Right atrium auricular region (tissue), 2 donors: ENCODE measurements around the gene RALGAPB. TPM values are rescaled to one million over a fixed set of nuclear protein-coding genes. Genes with fewer than 3 reads are reported as not detected.

Experiments used
- DNase-seq: peaks from one replicate; pipeline ENCODE4 v3.0.0-alpha.2; 2019; ENCODE audit warnings: low spot score
- H3K27ac ChIP-seq, 2 donors: fragments of 200-600 bp; sonication (generic); 1 replicate in 1 of 2; 2 replicates in 1 of 2; pipeline ENCODE4 v1.5.1; 2016 to 2019
- H3K27me3 ChIP-seq, 2 donors: fragments of 200-600 bp; sonication (generic); one replicate each; pipeline versions ENCODE4 v1.5.1 to v1.6.0; 2017 to 2019
- H3K36me3 ChIP-seq: fragments of 200-600 bp; sonication (generic); one replicate; pipeline ENCODE4 v1.5.1; 2016
- H3K4me1 ChIP-seq, 2 donors: fragments of 200-600 bp; sonication (generic); one replicate each; pipeline versions ENCODE4 v1.5.1 to v1.6.0; 2017 to 2019
- H3K4me3 ChIP-seq, 2 donors: fragments of 200-600 bp; sonication (generic); 1 replicate in 1 of 2; 2 replicates in 1 of 2; pipeline ENCODE4 v1.5.1; 2017 to 2019; ENCODE audit warnings: mild to moderate bottlenecking in 1 of 2, moderate library complexity in 1 of 2
- H3K9me3 ChIP-seq, 2 donors: fragments of 200-600 bp; sonication (generic); one replicate each; pipeline ENCODE4 v1.5.1; 2019
- total RNA-seq, 2 donors: library from RNA; depleted of rRNA; stranded (reverse); fragments of >200 nt; gene quantifications; one replicate each; pipeline ENCODE4 v1.1.0, GENCODE V29; 2016
- TF ChIP-seq, protein P1 (sequence below), 2 donors: fragments of 200-600 bp; sonication (generic); IDR thresholded peaks; one replicate each; pipeline ENCODE4 v1.5.1; 2019; ENCODE audit warnings: antibody characterized with exemption in 2 of 2

The RALGAPB gene
- total RNA-seq, 2 donors from 2014 or later = 24.6 to 24.8 TPM

DNA sequence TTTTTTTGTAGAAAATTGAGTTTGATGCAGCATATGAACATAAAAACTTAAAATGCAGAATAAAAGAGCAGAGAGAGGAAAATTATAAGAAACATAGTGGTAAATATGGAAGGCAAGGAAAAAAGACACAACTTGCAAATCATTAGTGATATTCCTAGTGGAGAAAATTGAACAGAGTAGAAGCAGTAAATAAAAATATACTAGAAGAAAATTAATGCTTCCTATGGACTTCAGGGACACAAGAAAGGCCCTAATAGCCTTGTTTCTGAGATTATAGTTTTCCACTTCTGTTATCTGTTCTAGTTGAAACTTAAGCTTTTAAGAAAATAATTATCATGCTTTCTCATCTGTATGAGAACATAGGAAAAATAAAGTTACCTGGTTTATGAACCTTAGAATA lies 82.8 kb downstream of the RALGAPB start:
- Histone ChIP-seq H3K36me3 (peaks cover 81% of the 10 kb centered on the region), H3K4me3 (no peak overlapping the region), H3K4me1 (no peaks in the 10 kb centered on the region), H3K9me3 (no peaks in the 10 kb centered on the region), H3K27ac (no peak overlapping the region), H3K27me3 (no peaks in the 10 kb centered on the region)
- TF ChIP-seq, protein P1, sequence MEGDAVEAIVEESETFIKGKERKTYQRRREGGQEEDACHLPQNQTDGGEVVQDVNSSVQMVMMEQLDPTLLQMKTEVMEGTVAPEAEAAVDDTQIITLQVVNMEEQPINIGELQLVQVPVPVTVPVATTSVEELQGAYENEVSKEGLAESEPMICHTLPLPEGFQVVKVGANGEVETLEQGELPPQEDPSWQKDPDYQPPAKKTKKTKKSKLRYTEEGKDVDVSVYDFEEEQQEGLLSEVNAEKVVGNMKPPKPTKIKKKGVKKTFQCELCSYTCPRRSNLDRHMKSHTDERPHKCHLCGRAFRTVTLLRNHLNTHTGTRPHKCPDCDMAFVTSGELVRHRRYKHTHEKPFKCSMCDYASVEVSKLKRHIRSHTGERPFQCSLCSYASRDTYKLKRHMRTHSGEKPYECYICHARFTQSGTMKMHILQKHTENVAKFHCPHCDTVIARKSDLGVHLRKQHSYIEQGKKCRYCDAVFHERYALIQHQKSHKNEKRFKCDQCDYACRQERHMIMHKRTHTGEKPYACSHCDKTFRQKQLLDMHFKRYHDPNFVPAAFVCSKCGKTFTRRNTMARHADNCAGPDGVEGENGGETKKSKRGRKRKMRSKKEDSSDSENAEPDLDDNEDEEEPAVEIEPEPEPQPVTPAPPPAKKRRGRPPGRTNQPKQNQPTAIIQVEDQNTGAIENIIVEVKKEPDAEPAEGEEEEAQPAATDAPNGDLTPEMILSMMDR (IDR thresholded peaks at IDR 0.05) = no peak
- no peak for DNase-seq

GRCh38 chr20:38557174-38557573 lies 84.5 kb downstream of the RALGAPB start:
- no peak overlapping the region for H3K4me3 ChIP-seq
- no peaks in the 10 kb centered on the region for H3K27me3 ChIP-seq
- H3K4me1 ChIP-seq = no peaks in the 10 kb centered on the region
- TF ChIP-seq, protein P1 (IDR thresholded peaks at IDR 0.05) = no peak
- no peaks in the 10 kb centered on the region for H3K9me3 ChIP-seq
- H3K27ac ChIP-seq = no peak overlapping the region
- DNase-seq = no peak
- H3K36me3 ChIP-seq = peaks cover 66% of the 10 kb centered on the region

DNA sequence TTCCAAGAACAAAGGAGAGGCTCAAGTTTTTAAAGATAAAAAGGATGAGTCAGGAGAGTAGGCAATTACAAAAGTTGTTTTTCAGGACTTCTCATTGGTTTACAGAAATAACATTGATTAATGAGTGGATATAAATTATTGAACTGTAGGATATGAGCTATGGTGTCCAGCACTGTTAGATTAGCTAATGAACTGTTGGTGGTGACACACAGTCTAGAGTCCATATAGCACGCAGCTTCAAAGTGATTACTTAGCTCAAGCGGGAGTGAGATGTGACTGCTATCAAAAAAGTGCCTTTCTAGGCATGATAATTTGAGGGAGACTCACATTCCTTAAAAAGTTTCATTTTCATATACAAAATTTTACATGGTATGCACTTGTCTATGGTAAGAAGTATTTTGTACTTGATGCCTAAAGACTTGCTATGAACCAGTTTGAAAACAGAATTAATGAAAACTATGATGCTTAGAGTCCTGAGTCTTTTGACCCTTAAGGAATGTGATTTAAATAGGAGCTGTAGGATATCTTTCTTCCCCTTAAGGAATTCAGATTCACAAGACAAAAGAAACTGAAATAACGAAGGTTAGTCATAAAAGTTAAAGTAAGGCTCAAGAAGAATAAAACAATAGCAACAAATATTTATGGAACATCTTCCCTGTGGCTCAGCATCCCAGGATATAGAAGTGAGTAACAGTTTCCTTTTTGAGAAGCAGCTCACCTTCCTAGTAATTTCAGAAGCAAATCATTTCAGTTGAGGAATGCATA lies 86.1 kb downstream of the RALGAPB start:
- Histone ChIP-seq H3K27ac (no peak overlapping the region), H3K4me3 (no peak overlapping the region), H3K36me3 (peaks cover 64% of the 10 kb centered on the region)

GRCh38 chr20:38559764-38560163 lies 87.1 kb downstream of the RALGAPB start:
- no peak for DNase-seq
- H3K27me3 ChIP-seq = no peaks in the 10 kb centered on the region
- TF ChIP-seq, protein P1 (IDR thresholded peaks at IDR 0.05) = no peak
- no peak overlapping the region for H3K4me3 ChIP-seq
- no peaks in the 10 kb centered on the region for H3K4me1 ChIP-seq
- no peaks in the 10 kb centered on the region for H3K9me3 ChIP-seq
- no peak overlapping the region for H3K27ac ChIP-seq
- peaks cover 59% of the 10 kb centered on the region for H3K36me3 ChIP-seq

More for the DNA sequence above, 86.1 kb downstream of the RALGAPB start:
- Histone ChIP-seq H3K4me1 (no peaks in the 10 kb centered on the region), H3K9me3 (no peaks in the 10 kb centered on the region), H3K27me3 (no peaks in the 10 kb centered on the region)
- DNase-seq = no peak
- TF ChIP-seq, protein P1 (IDR thresholded peaks at IDR 0.05) = no peak

- Histone ChIP-seq H3K27ac (no peak overlapping the region), H3K4me3 (no peak overlapping the region), H3K4me1 (no peaks in the 10 kb centered on the region), H3K27me3 (no peaks in the 10 kb centered on the region), H3K9me3 (no peaks in the 10 kb centered on the region), H3K36me3 (peaks cover 72% of the 10 kb centered on the region)
- TF ChIP-seq, protein P1 (IDR thresholded peaks at IDR 0.05) = no peak
- no peak for DNase-seq
Measured at GRCh38 chr20:38563802-38564431, 91.3 kb downstream of the RALGAPB start.
